HG03103 (cell line): ENCODE measurements around the gene CDKN2AIP.
"Not testable (repeated sequence)": the region's sequence is repeated elsewhere in the genome, so short reads cannot be mapped to it uniquely, and the experiment has no call there.

Source experiments
- ATAC-seq: cut with Tn5 transposase; IDR thresholded peaks from one replicate; pipeline ENCODE4 v1.9.1; 2021; ENCODE audit warnings: low read depth; ENCODE audit not compliant: unreplicated experiment

Gene CDKN2AIP

DNA sequence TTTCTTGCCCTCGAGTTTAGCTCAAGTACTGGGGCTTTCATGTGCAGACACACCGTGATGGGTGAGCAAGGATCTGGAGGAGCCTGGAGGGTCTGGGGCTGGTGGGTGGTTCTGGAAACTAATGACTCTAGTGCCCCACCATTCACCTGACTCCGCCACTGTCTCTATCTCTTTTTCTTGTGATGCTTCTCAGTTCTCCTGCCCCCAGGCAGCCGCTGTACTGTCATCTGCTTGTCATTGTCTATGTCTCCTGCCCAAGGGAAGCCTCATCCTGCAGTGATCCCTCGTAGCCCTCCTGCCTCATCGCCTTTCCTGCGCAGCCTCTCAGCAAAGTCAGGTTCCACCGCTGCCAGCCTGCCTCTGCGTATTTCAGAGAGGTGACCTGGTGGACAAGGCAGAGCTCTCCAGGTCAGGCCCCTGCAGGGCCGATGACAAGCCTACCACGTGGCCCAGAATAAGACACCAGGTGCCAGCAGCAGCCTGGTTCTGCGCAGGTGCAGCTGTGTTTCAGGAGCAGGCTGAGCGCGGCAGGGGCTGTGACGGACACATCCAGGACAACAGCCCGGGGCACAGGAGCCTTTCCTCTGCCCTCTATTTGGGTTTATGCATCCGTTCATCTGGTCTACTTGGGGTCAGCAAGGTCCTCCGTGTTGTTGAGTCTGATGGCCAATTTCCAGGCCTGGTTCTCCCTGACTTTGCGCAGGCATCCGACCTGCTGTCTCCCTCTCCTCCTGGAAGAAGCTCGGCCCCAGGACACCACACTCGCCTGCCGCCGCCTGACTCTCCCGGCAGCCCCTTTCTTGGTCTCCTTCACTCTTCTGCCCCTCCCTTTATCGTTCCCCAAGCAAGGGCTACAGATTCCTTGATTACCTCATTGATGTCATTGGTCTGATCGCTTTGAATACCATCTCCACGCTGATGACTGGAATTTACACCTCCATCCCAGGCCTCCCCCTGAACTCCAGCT, 30.9 kb upstream of the CDKN2AIP start:
- ATAC-seq: no peak

DNA sequence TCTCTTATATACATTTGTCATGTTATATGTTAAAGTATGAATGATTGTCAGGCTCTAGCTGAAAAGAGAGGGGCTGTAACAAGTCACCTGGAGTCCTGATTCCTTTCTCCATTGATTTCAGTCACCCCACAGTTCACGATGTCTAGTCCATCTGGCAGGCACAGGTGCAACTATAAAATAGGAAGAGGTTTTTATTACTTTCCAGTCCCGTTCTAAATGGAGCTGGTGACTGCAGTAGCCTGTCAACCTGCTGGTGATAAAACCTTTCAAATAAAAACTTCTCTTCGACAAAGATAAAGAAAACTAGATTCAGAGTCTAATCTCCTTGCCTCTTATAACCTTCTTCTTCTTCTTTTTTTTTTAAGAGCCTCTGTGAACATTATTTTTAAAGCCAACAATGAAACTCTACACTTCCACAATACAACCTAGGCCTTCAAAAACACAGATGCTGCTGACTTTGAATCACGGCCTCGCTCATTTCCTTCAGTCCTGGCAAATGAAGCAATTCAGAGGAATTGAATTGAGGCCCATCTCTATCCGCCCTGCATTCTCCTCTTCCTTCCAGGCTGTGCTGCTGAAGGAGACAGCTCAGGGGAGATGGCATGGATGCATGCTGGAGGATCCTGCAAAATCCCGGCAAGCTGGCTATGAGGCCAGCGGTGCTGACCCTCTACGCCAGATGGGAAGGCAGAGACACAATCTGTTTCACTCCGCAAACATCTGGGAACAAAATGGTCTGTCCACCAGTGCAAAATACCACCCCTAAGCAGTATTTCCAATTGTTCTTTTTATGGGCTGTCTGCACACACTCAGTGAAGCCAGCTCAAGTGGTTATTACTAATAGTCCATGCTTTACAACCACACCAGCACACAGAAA, 27.3 kb upstream of the CDKN2AIP start:
- no peak for ATAC-seq

DNA sequence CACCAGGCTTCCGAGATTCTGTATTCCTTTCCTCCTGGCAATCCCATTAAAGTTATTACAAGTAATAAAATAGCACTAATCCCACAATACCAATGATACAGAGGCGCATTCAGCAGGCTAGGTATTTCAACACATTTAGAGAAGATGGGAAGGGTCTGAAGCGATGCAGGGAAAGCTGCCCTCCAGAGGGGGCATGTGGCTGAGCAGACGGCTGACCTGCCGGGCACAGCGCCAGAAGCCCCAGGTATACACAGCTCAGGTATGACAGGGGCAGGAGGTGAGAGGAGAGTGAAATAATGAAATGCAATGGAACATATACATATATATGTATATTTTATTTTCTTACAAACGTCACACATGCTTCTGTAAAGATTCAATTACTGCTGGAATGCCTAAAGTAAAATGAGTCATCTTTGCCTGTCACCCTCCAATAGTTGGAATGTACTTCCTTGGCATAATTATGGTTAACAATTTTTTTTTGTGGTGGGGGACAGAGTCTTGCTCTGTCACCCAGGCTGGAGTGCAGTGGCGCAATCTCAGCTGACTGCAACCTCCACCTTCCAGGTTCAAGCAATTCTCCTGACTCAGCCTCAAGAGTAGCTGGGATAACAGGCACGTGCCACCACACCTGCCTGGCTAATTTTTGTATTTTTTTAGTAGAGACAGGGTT, 21.3 kb upstream of the CDKN2AIP start:
- ATAC-seq: no peak

- no peak for ATAC-seq
Observed at GRCh38 chr4:183424109-183424744, 20.2 kb upstream of the CDKN2AIP start.

GRCh38 chr4:183426507-183426906, 17.9 kb upstream of the CDKN2AIP start:
- ATAC-seq: no peak

DNA sequence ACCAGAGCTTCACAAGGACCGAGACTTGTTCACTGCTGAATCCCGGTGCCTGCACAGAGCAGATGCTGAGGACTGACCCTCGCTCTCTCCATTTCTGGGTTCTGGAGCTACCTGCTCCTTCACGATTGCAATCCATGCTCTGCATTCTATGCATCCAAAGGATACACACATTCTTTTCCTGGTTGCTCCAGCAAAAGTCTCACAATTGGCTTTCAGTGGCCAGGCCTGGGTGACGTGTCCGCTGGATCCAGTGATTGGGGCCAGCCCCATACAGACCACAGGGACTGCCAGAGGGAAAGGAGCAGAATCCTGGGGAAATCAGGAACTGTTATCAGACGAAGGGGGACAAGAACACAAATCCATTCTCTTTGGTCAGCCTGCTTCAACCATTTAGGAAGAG, 14.9 kb upstream of the CDKN2AIP start:
- ATAC-seq: no peak

- ATAC-seq: no peak
Observed at GRCh38 chr4:183430317-183430993, 14.0 kb upstream of the CDKN2AIP start.

GRCh38 chr4:183430994-183431347, 13.5 kb upstream of the CDKN2AIP start:
- ATAC-seq: no peak

DNA sequence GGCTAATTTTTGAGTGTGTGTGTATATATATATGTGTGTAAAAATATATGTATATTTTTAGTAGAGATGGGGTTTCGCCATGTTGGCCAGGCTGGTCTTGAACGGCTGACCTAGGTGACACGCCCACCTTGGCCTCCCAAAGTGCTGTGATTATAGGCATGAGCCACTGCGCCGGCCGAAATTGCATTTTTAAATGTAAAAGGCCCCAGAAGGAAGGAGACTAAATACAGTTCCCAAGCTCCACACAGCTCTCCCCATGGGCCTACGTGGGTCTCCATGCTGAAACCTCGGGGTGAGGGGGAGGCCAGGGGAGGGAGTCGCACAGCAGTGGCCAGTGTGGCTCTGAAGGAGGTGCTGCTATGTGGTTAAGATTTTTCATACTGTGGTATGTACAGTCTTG, 12.8 kb upstream of the CDKN2AIP start:
- no peak for ATAC-seq

- not testable (repeated sequence) for ATAC-seq
Observed at GRCh38 chr4:183433183-183433582, 11.3 kb upstream of the CDKN2AIP start.

- no peak for ATAC-seq
Observed at GRCh38 chr4:183434264-183434663, 10.2 kb upstream of the CDKN2AIP start.

- ATAC-seq: no peak
Observed at GRCh38 chr4:183434666-183435190, 9.7 kb upstream of the CDKN2AIP start.

DNA sequence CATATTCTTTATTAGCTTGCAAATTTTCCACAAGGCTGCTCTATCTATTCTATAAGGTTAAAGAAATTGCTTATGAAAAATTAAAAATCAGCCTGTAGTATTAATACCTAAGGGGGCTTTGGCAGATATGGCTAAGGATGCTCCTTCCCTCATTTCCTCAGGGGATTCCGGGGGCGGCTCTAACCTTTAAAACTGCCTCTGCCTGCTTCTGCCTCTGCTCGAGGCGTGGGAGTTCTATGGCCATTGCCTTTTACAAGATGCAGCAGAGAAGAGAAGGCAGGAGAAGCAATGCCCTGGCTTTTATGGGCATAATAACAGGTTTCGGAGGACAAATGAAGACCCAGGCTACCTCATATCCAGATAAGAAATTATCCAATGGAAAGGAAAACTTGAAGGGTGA, 8.6 kb upstream of the CDKN2AIP start:
- no peak for ATAC-seq

DNA sequence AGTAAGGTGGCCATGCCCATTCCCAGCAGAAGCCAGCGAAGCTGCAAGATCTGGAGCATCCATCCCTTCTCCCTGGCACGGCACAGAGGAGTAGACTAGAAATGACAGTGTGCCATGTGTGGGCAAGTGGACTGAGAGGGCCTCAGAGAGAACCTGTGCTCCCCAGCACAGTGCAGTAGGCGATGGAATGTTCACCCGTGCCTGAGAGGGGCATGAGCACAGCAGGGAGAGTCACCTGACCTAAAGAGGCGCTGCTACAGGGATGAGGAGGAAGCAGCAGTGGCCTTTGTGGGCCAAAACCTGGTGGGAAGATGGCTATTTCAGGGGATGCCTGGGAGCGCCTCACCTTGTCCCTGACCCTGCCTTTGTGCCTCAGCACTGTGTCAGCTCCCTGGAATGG, 8.0 kb upstream of the CDKN2AIP start:
- no peak for ATAC-seq

DNA sequence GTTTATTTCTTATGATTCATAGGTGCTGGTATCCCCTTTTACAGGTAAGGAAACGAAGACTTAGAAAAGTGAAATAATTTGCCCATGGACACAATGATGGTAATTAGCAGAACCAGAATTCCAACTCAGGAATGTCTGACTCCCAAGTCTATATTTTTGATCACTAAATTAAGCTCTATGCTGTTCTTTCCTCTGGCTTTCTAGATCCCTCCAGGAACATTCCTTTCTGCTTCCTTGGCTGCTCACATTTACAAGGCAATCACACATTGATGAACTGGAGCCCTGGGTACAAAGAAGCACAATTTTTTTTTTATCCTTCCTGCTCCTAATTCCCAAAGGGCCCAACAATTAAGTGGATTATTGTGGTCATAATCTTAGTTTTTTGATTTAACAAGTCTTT, 7.0 kb upstream of the CDKN2AIP start:
- ATAC-seq: no peak

DNA sequence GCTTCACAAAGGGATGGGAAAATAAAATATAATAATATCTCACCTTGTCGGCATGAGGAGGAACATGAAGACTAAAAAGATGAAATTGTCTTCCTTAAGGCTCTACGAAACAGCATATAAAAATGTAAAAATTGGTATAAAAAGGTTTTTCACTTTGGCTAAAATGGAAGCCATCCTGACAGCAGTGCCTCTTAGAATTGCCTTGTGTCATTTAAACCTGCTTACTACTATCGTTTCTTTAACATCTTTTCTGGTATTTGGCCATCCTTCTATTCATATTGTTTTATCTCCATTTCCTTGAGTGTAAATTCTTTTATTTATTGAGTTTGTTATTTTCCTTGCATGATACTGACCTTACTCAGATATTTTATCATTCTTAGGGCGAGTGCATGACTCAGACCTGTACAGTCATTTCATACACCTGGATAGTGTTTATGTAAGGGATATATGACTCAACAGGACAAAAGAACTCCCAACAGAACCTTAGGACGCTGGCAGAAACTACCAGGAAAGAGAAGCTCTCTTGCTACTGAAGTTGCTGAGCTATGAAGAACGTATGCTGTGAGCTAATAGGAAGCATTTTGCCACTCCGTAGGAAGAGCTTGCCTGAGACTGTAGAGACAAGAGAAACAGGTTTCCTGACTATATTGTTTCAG, 5.8 kb upstream of the CDKN2AIP start:
- ATAC-seq: no peak

GRCh38 chr4:183441276-183441675, 3.2 kb upstream of the CDKN2AIP start:
- no peak for ATAC-seq

- ATAC-seq: peak; percentile 26
Observed at GRCh38 chr4:183443655-183444213, 702 bp upstream of the CDKN2AIP start.

- peak; percentile 22 for ATAC-seq
Observed at GRCh38 chr4:183445097-183445428, 627 bp downstream of the CDKN2AIP start.
